HEK293 (cell line): ENCODE results near the gene LYL1.
A peak's percentile ranks its signal among the peaks of the same experiment; 100 is the strongest.

Experiments
- HOXA7 ChIP-seq: sonication (generic); formaldehyde crosslinking; IDR thresholded peaks from 2 replicates; pipeline ENCODE4 v1.8.1; 2022; ENCODE audit warnings: missing genetic modification reagents, borderline replicate concordance
- SALL2 ChIP-seq: fragments of 450-650 bp; formaldehyde crosslinking; IDR thresholded peaks from 2 replicates; pipeline ENCODE4 v1.5.0; 2017; ENCODE audit warnings: missing biosample characterization, mild to moderate bottlenecking, missing genetic modification characterization, borderline replicate concordance
- SP3 ChIP-seq: fragments of 450-650 bp; formaldehyde crosslinking; IDR thresholded peaks from 2 replicates; pipeline ENCODE4 v1.5.1; 2016; ENCODE audit warnings: missing biosample characterization, missing genetic modification characterization
- ZBTB6 ChIP-seq: fragments of 450-650 bp; formaldehyde crosslinking; IDR thresholded peaks from 2 replicates; pipeline ENCODE4 v1.5.1; 2017; ENCODE audit warnings: missing biosample characterization, missing genetic modification characterization
- ZFP37 ChIP-seq: fragments of 450-650 bp; formaldehyde crosslinking; IDR thresholded peaks from 2 replicates; pipeline ENCODE4 v1.5.1; 2016; ENCODE audit warnings: missing biosample characterization, missing genetic modification characterization
- ZIC2 ChIP-seq: fragments of 450-650 bp; formaldehyde crosslinking; IDR thresholded peaks from 2 replicates; pipeline ENCODE4 v1.5.1; 2016; ENCODE audit warnings: missing biosample characterization, missing genetic modification characterization
- ZNF211 ChIP-seq: fragments of 450-650 bp; formaldehyde crosslinking; IDR thresholded peaks from 2 replicates; pipeline ENCODE4 v1.5.1; 2016; ENCODE audit warnings: low read depth, missing biosample characterization, missing genetic modification characterization
- ZNF488 ChIP-seq: fragments of 450-650 bp; formaldehyde crosslinking; IDR thresholded peaks from 2 replicates; pipeline ENCODE4 v1.5.1; 2016; ENCODE audit warnings: missing biosample characterization, missing genetic modification characterization
- ZNF510 ChIP-seq: fragments of 450-650 bp; formaldehyde crosslinking; IDR thresholded peaks from 2 replicates; pipeline ENCODE4 v1.5.1; 2018; ENCODE audit warnings: mild to moderate bottlenecking, missing genetic modification characterization, missing biosample characterization; ENCODE audit not compliant: insufficient replicate concordance
- ZNF513 ChIP-seq: fragments of 450-650 bp; IDR thresholded peaks from 2 replicates; pipeline ENCODE4 v1.5.1; 2018; ENCODE audit warnings: missing biosample characterization, missing genetic modification characterization
- ZNF521 ChIP-seq: fragments of 450-650 bp; formaldehyde crosslinking; IDR thresholded peaks from 2 replicates; pipeline ENCODE4 v1.5.1; 2017; ENCODE audit warnings: missing biosample characterization, mild to moderate bottlenecking, missing genetic modification characterization
- ZNF629 ChIP-seq: fragments of 450-650 bp; formaldehyde crosslinking; IDR thresholded peaks from 2 replicates; pipeline ENCODE4 v1.5.1; 2017; ENCODE audit warnings: missing biosample characterization, missing genetic modification characterization
- ZNF677 ChIP-seq: fragments of 450-650 bp; IDR thresholded peaks from 2 replicates; pipeline ENCODE4 v1.5.0; 2018; ENCODE audit warnings: missing biosample characterization, mild to moderate bottlenecking, missing genetic modification characterization, moderate library complexity
- ZNF692 ChIP-seq: fragments of 450-650 bp; formaldehyde crosslinking; IDR thresholded peaks from 2 replicates; pipeline ENCODE4 v1.5.1; 2016; ENCODE audit warnings: missing biosample characterization, missing genetic modification characterization
- ZNF76 ChIP-seq: fragments of 450-650 bp; formaldehyde crosslinking; IDR thresholded peaks from 2 replicates; pipeline ENCODE4; 2016; ENCODE audit warnings: low read depth, missing biosample characterization, missing genetic modification characterization, borderline replicate concordance
- TF ChIP-seq, protein P1 (sequence below): fragments of 450-650 bp; formaldehyde crosslinking; IDR thresholded peaks from 2 replicates; pipeline ENCODE4 v1.5.1; 2016; ENCODE audit warnings: missing biosample characterization, missing genetic modification characterization
- TF ChIP-seq, protein P2 (sequence below): IDR thresholded peaks from 2 replicates; pipeline ENCODE4 v1.6.1; 2011; ENCODE audit warnings: mild to moderate bottlenecking, low read depth, low read length, borderline replicate concordance
- TF ChIP-seq, protein P3 (sequence below): fragments of 450-650 bp; formaldehyde crosslinking; IDR thresholded peaks from 2 replicates; pipeline ENCODE4 v1.5.1; 2017; ENCODE audit warnings: missing biosample characterization, mild to moderate bottlenecking, missing genetic modification characterization, moderate library complexity
- TF ChIP-seq, protein P4 (sequence below): fragments of 450-650 bp; formaldehyde crosslinking; IDR thresholded peaks from 2 replicates; pipeline ENCODE4 v1.5.1; 2016; ENCODE audit warnings: missing biosample characterization, missing genetic modification characterization, borderline replicate concordance
- TF ChIP-seq, protein P5 (sequence below): fragments of 450-650 bp; formaldehyde crosslinking; IDR thresholded peaks from 2 replicates; pipeline ENCODE4 v1.5.1; 2017; ENCODE audit warnings: missing biosample characterization, missing genetic modification characterization

LYL1 gene

GRCh38 chr19:13060964-13061927 is 41.4 kb downstream of the LYL1 start (continued):
- TF ChIP-seq ZNF76 (tag by site-specific recombination) (0 out of 2 replicates have a peak, but pooled peaks have one; percentile 17), HOXA7 (CRISPR knock-in tag) (no peak), ZIC2 (peak; percentile 36; the same call in 1 of the 2 replicates), ZNF521 (no peak), ZNF629 (tag by site-specific recombination) (0 out of 2 replicates have a peak, but pooled peaks have one; percentile 12), ZNF513 (tag by site-specific recombination) (no peak), ZNF211 (no peak), SP3 (tag by site-specific recombination) (no peak), ZBTB6 (tag by site-specific recombination) (no peak), ZNF510 (no peak), ZNF488 (tag by site-specific recombination) (no peak), ZNF692 (tag by site-specific recombination) (0 out of 2 replicates have a peak, but pooled peaks have one; percentile 54), ZNF677 (tag by site-specific recombination) (no peak), SALL2 (tag by site-specific recombination) (no peak), ZFP37 (tag by site-specific recombination) (no peak)
- TF ChIP-seq, protein P1, sequence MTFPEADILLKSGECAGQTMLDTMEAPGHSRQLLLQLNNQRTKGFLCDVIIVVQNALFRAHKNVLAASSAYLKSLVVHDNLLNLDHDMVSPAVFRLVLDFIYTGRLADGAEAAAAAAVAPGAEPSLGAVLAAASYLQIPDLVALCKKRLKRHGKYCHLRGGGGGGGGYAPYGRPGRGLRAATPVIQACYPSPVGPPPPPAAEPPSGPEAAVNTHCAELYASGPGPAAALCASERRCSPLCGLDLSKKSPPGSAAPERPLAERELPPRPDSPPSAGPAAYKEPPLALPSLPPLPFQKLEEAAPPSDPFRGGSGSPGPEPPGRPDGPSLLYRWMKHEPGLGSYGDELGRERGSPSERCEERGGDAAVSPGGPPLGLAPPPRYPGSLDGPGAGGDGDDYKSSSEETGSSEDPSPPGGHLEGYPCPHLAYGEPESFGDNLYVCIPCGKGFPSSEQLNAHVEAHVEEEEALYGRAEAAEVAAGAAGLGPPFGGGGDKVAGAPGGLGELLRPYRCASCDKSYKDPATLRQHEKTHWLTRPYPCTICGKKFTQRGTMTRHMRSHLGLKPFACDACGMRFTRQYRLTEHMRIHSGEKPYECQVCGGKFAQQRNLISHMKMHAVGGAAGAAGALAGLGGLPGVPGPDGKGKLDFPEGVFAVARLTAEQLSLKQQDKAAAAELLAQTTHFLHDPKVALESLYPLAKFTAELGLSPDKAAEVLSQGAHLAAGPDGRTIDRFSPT (tag by site-specific recombination) = no peak
- TF ChIP-seq, protein P2, sequence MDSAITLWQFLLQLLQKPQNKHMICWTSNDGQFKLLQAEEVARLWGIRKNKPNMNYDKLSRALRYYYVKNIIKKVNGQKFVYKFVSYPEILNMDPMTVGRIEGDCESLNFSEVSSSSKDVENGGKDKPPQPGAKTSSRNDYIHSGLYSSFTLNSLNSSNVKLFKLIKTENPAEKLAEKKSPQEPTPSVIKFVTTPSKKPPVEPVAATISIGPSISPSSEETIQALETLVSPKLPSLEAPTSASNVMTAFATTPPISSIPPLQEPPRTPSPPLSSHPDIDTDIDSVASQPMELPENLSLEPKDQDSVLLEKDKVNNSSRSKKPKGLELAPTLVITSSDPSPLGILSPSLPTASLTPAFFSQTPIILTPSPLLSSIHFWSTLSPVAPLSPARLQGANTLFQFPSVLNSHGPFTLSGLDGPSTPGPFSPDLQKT = no peak
- TF ChIP-seq, protein P3, sequence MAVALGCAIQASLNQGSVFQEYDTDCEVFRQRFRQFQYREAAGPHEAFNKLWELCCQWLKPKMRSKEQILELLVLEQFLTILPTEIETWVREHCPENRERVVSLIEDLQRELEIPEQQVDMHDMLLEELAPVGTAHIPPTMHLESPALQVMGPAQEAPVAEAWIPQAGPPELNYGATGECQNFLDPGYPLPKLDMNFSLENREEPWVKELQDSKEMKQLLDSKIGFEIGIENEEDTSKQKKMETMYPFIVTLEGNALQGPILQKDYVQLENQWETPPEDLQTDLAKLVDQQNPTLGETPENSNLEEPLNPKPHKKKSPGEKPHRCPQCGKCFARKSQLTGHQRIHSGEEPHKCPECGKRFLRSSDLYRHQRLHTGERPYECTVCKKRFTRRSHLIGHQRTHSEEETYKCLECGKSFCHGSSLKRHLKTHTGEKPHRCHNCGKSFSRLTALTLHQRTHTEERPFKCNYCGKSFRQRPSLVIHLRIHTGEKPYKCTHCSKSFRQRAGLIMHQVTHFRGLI = no peak
- TF ChIP-seq, protein P4, sequence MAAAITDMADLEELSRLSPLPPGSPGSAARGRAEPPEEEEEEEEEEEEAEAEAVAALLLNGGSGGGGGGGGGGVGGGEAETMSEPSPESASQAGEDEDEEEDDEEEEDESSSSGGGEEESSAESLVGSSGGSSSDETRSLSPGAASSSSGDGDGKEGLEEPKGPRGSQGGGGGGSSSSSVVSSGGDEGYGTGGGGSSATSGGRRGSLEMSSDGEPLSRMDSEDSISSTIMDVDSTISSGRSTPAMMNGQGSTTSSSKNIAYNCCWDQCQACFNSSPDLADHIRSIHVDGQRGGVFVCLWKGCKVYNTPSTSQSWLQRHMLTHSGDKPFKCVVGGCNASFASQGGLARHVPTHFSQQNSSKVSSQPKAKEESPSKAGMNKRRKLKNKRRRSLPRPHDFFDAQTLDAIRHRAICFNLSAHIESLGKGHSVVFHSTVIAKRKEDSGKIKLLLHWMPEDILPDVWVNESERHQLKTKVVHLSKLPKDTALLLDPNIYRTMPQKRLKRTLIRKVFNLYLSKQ (tag by site-specific recombination) = no peak
- TF ChIP-seq, protein P5, sequence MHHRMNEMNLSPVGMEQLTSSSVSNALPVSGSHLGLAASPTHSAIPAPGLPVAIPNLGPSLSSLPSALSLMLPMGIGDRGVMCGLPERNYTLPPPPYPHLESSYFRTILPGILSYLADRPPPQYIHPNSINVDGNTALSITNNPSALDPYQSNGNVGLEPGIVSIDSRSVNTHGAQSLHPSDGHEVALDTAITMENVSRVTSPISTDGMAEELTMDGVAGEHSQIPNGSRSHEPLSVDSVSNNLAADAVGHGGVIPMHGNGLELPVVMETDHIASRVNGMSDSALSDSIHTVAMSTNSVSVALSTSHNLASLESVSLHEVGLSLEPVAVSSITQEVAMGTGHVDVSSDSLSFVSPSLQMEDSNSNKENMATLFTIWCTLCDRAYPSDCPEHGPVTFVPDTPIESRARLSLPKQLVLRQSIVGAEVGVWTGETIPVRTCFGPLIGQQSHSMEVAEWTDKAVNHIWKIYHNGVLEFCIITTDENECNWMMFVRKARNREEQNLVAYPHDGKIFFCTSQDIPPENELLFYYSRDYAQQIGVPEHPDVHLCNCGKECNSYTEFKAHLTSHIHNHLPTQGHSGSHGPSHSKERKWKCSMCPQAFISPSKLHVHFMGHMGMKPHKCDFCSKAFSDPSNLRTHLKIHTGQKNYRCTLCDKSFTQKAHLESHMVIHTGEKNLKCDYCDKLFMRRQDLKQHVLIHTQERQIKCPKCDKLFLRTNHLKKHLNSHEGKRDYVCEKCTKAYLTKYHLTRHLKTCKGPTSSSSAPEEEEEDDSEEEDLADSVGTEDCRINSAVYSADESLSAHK (tag by site-specific recombination) = no peak
